Activated T-cell treated with anti-CD3 and anti-CD28 coated beads, Interleukin-2, amount 50 U/mL, for 72 hours (primary cell): ENCODE results near the gene LRRC75B. TPM values are rescaled to one million over a fixed set of nuclear protein-coding genes. Genes with fewer than 3 reads are reported as not detected.
"Not testable (repeated sequence)": the region's sequence is repeated elsewhere in the genome, so short reads cannot be mapped to it uniquely, and the experiment has no call there.

Experiments
- ATAC-seq, 2 donors: fragments of 150-1000 bp; cut with Tn5 transposase; replicated peaks in 1 of 2; 2 replicates each; pipeline ENCODE4 v1.10.0; 2021; ENCODE audit warnings: moderate library complexity in 2 of 2, mild to moderate bottlenecking in 1 of 2
- DNase-seq, 2 donors: peaks; one replicate each; pipeline ENCODE4 v3.0.0; 2021 to 2022; ENCODE audit warnings: mixed read lengths in 1 of 2
- H3K27ac Mint-ChIP-seq: one replicate; pipeline ENCODE4 v1.8.0; 2022; ENCODE audit warnings: mild to moderate bottlenecking, moderate library complexity, mixed read lengths
- H3K27me3 Mint-ChIP-seq: one replicate; pipeline ENCODE4 v1.8.0; 2022; ENCODE audit warnings: low read depth, mixed read lengths
- H3K36me3 Mint-ChIP-seq, 2 donors: one replicate each; pipeline ENCODE4 v1.8.0; 2022; ENCODE audit warnings: mixed read lengths in 2 of 2, mild to moderate bottlenecking in 1 of 2; ENCODE audit not compliant: insufficient read depth in 2 of 2
- H3K4me1 Mint-ChIP-seq: one replicate; pipeline ENCODE4 v1.8.0; 2022; ENCODE audit warnings: low read depth, mixed read lengths
- H3K4me3 Mint-ChIP-seq, 2 donors: one replicate each; pipeline ENCODE4 v1.8.0; 2022; ENCODE audit warnings: mild to moderate bottlenecking in 2 of 2, mixed read lengths in 2 of 2, moderate library complexity in 2 of 2
- H3K9me3 Mint-ChIP-seq, 2 donors: one replicate each; pipeline ENCODE4 v1.8.0; 2022; ENCODE audit warnings: mixed read lengths in 2 of 2
- total RNA-seq, 2 donors: library from RNA; stranded (reverse); gene quantifications; one replicate each; pipeline ENCODE4 v1.2.3, GENCODE V29; 2022

LRRC75B gene
- total RNA-seq, 2 donors from 2014 or later: 1.2 to 2.0 TPM

GRCh38 chr22:24571266-24571665 is 21.6 kb downstream of the LRRC75B start:
- Mint-ChIP-seq H3K27me3 (no peaks in the 10 kb centered on the region), H3K4me1 (peaks cover 6% of the 10 kb centered on the region), H3K36me3 (peaks cover 5 to 31% of the 10 kb centered on the region in 2 donors), H3K4me3 (no peak overlapping the region), H3K9me3 (no peaks in the 10 kb centered on the region), H3K27ac (no peak overlapping the region)
- ATAC-seq (no peak), DNase-seq (no peak)

- Mint-ChIP-seq H3K4me1 (peaks cover 30% of the 10 kb centered on the region), H3K27ac (no peak overlapping the region), H3K4me3 (no peak overlapping the region), H3K36me3 (peaks cover 4 to 18% of the 10 kb centered on the region in 2 donors), H3K9me3 (no peaks in the 10 kb centered on the region), H3K27me3 (no peaks in the 10 kb centered on the region)
- DNase-seq: no peak
- no peak for ATAC-seq
Observed at GRCh38 chr22:24567668-24568067, 25.2 kb downstream of the LRRC75B start.

GRCh38 chr22:24566899-24567511 is 25.9 kb downstream of the LRRC75B start:
- Mint-ChIP-seq H3K36me3 (peaks cover 3 to 12% of the 10 kb centered on the region in 2 donors), H3K4me3 (no peak overlapping the region)
- no peak for ATAC-seq

GRCh38 chr22:24565077-24565476 is 27.8 kb downstream of the LRRC75B start:
- Mint-ChIP-seq H3K4me3 (no peak overlapping the region), H3K27ac (peak overlapping the region; percentile 65), H3K27me3 (no peaks in the 10 kb centered on the region), H3K9me3 (no peaks in the 10 kb centered on the region), H3K4me1 (peaks cover 51% of the 10 kb centered on the region), H3K36me3 (peaks cover 3 to 9% of the 10 kb centered on the region in 2 donors)
- DNase-seq: no peak
- no peak for ATAC-seq

More at GRCh38 chr22:24566899-24567511, 25.9 kb downstream of the LRRC75B start:
- Mint-ChIP-seq H3K27me3 (no peaks in the 10 kb centered on the region), H3K27ac (no peak overlapping the region), H3K4me1 (peaks cover 35% of the 10 kb centered on the region), H3K9me3 (no peaks in the 10 kb centered on the region)
- no peak for DNase-seq

GRCh38 chr22:24564376-24565058 is 28.4 kb downstream of the LRRC75B start:
- no peak overlapping the region for H3K4me3 Mint-ChIP-seq
- no peaks in the 10 kb centered on the region for H3K9me3 Mint-ChIP-seq
- DNase-seq (no peak), ATAC-seq (no peak)
- peaks cover 3 to 9% of the 10 kb centered on the region in 2 donors for H3K36me3 Mint-ChIP-seq
- peaks cover 56% of the 10 kb centered on the region for H3K4me1 Mint-ChIP-seq
- H3K27ac Mint-ChIP-seq: peak overlapping the region; percentile 8
- no peaks in the 10 kb centered on the region for H3K27me3 Mint-ChIP-seq

- no peaks in the 10 kb centered on the region for H3K9me3 Mint-ChIP-seq
- H3K27ac Mint-ChIP-seq: peak overlapping the region; percentile 50
- H3K4me3 Mint-ChIP-seq: no peak overlapping the region
Observed at GRCh38 chr22:24563246-24563645, 29.6 kb downstream of the LRRC75B start.

GRCh38 chr22:24559471-24559870 is 33.4 kb downstream of the LRRC75B start:
- Mint-ChIP-seq H3K27ac (peak overlapping the region; percentile 36), H3K36me3 (peaks cover 21 to 22% of the 10 kb centered on the region in 2 donors), H3K4me1 (peaks cover 72% of the 10 kb centered on the region)

More at GRCh38 chr22:24563246-24563645, 29.6 kb downstream of the LRRC75B start:
- ATAC-seq: no peak
- DNase-seq: no peak
- Mint-ChIP-seq H3K36me3 (peaks cover 8 to 16% of the 10 kb centered on the region in 2 donors), H3K4me1 (peaks cover 65% of the 10 kb centered on the region), H3K27me3 (no peaks in the 10 kb centered on the region)

GRCh38 chr22:24555165-24556039 is 37.5 kb downstream of the LRRC75B start, which contains the start of gene SNRPD3:
SNRPD3 (plus strand) TSS chr22:24555999; CDS start chr22:24557675, 1,676 bp downstream.
- H3K36me3 Mint-ChIP-seq: peaks cover 21 to 29% of the 10 kb centered on the region in 2 donors

More at GRCh38 chr22:24559471-24559870, 33.4 kb downstream of the LRRC75B start:
- H3K9me3 Mint-ChIP-seq: no peaks in the 10 kb centered on the region
- DNase-seq: no peak
- no peak overlapping the region for H3K4me3 Mint-ChIP-seq
- no peak for ATAC-seq
- no peaks in the 10 kb centered on the region for H3K27me3 Mint-ChIP-seq

GRCh38 chr22:24554313-24555164 is 38.3 kb downstream of the LRRC75B start, which contains the start of gene GUCD1:
GUCD1 (minus strand) TSS chr22:24555138; CDS start chr22:24554991, 147 bp downstream.
- peak; percentile 31 to 35 for DNase-seq
- Mint-ChIP-seq H3K27me3 (no peaks in the 10 kb centered on the region), H3K36me3 (peaks cover 21 to 29% of the 10 kb centered on the region in 2 donors), H3K4me1 (peaks cover 54% of the 10 kb centered on the region), H3K27ac (peak within 1 kb of the TSS; percentile 98), H3K4me3 (peak within 1 kb of the TSS; percentile 94 to 100), H3K9me3 (no peaks in the 10 kb centered on the region)
- ATAC-seq: no peak

More at GRCh38 chr22:24555165-24556039, 37.5 kb downstream of the LRRC75B start, which contains the start of gene SNRPD3:
- peak; percentile 98 for DNase-seq
- Mint-ChIP-seq H3K27me3 (no peaks in the 10 kb centered on the region), H3K4me1 (peaks cover 62% of the 10 kb centered on the region), H3K27ac (peak within 1 kb of the TSS; percentile 98), H3K4me3 (peak within 1 kb of the TSS; percentile 94 to 100), H3K9me3 (no peaks in the 10 kb centered on the region)
- ATAC-seq: peak; percentile 86 to 88

- H3K36me3 Mint-ChIP-seq: peaks cover 19 to 28% of the 10 kb centered on the region in 2 donors
- peak overlapping the region; percentile 90 for H3K27ac Mint-ChIP-seq
- H3K4me3 Mint-ChIP-seq: peak overlapping the region; percentile 94 to 100
- H3K27me3 Mint-ChIP-seq: no peaks in the 10 kb centered on the region
- ATAC-seq (no peak), DNase-seq (no peak)
- H3K4me1 Mint-ChIP-seq: peaks cover 50% of the 10 kb centered on the region
- H3K9me3 Mint-ChIP-seq: no peaks in the 10 kb centered on the region
Observed at GRCh38 chr22:24553597-24554312, 39.1 kb downstream of the LRRC75B start.

- DNase-seq, H3K9me3 Mint-ChIP-seq, H3K27me3 Mint-ChIP-seq, H3K27ac Mint-ChIP-seq, ATAC-seq: not testable (repeated sequence)
- Mint-ChIP-seq H3K4me1 (peaks cover 39% of the 10 kb centered on the region), H3K4me3 (peak overlapping the region; percentile 94 to 100), H3K36me3 (peaks cover 14 to 18% of the 10 kb centered on the region in 2 donors)
Observed at GRCh38 chr22:24552503-24553286, 40.2 kb downstream of the LRRC75B start.
